Hepatocyte (in vitro differentiated cells): ENCODE data around the gene SSTR4.

Experiments used
- CTCF ChIP-seq: fragments of 200-600 bp; sonication (generic); IDR thresholded peaks from 2 replicates; pipeline ENCODE4 v1.5.1; 2016; ENCODE audit warnings: antibody characterized with exemption, mild to moderate bottlenecking; ENCODE audit not compliant: poor library complexity
- EZH2 ChIP-seq: fragments of 200-600 bp; sonication (generic); IDR thresholded peaks from 2 replicates; pipeline ENCODE4 v1.6.1; 2016; ENCODE audit warnings: antibody characterized with exemption, mild to moderate bottlenecking, borderline replicate concordance
- EZH2phosphoT487 ChIP-seq: fragments of 200-600 bp; sonication (generic); IDR thresholded peaks from one replicate; pipeline ENCODE4 v1.6.1; 2018; ENCODE audit warnings: antibody characterized with exemption, mild to moderate bottlenecking, low read depth, moderate library complexity; ENCODE audit not compliant: unreplicated experiment, severe bottlenecking

- TF ChIP-seq CTCF (no peak), EZH2phosphoT487 (no peak), EZH2 (no peak)
Measured at GRCh38 chr20:23066772-23067171, 31.7 kb downstream of the SSTR4 start.
